Large intestine (tissue), 3 donors: ENCODE measurements around the gene SIK3. TPM values are rescaled to one million over a fixed set of nuclear protein-coding genes. Genes with fewer than 3 reads are reported as not detected.

Experiments used
- DNase-seq, 2 donors: peaks; one replicate each; pipeline versions ENCODE4 v3.0.0 to v3.0.0-alpha.2; 2013
- H3K27ac ChIP-seq: one replicate; pipeline ENCODE4 v1.5.1; 2013; ENCODE audit warnings: low read length
- H3K27me3 ChIP-seq: 2 replicates; pipeline ENCODE4 v1.6.1; 2013; ENCODE audit warnings: low read length; ENCODE audit not compliant: control insufficient read depth, insufficient read depth
- H3K36me3 ChIP-seq: 2 replicates; pipeline ENCODE4 v1.6.1; 2013; ENCODE audit warnings: low read length; ENCODE audit not compliant: control insufficient read depth, insufficient read depth
- H3K4me1 ChIP-seq: one replicate; pipeline ENCODE4 v1.6.1; 2013; ENCODE audit warnings: low read length; ENCODE audit not compliant: control insufficient read depth, insufficient read depth
- H3K4me3 ChIP-seq: one replicate; pipeline ENCODE4 v1.5.1; 2013; ENCODE audit warnings: low read length
- H3K9me3 ChIP-seq: one replicate; pipeline ENCODE4 v1.6.1; 2013; ENCODE audit warnings: mild to moderate bottlenecking, low read depth, low read length, moderate library complexity; ENCODE audit not compliant: control insufficient read depth
- WGBS: methylation state at CpG from one replicate; pipeline ENCODE4 v1.1.5; 2013; ENCODE audit warnings: low lambda C conversion rate; ENCODE audit not compliant: insufficient coverage; 5-methylcytosine and 5-hydroxymethylcytosine counted together
- polyA plus RNA-seq: library from polyadenylated mRNA; unstranded; fragments of 120-200 nt; gene quantifications from one replicate; pipeline ENCODE4 v1.2.1, GENCODE V29; 2013

SIK3 gene
- polyA plus RNA-seq, 1 donor = 34.6 TPM

- WGBS = 100% methylated on average over 1 of the region's 2 CpGs
- no peaks in the 10 kb centered on the region for H3K4me1 ChIP-seq
- peaks cover 22% of the 10 kb centered on the region for H3K36me3 ChIP-seq
- H3K27ac ChIP-seq = no peak overlapping the region
- no peak overlapping the region for H3K4me3 ChIP-seq
- DNase-seq = no peak
- no peaks in the 10 kb centered on the region for H3K27me3 ChIP-seq
- H3K9me3 ChIP-seq = no peaks in the 10 kb centered on the region
These were observed 208.0 kb downstream of the SIK3 start for GRCh38 chr11:116890193-116890592.

GRCh38 chr11:116888884-116889549, 209.2 kb downstream of the SIK3 start:
- Histone ChIP-seq H3K27ac (peak overlapping the region; percentile 9), H3K4me3 (no peak overlapping the region), H3K36me3 (peaks cover 22% of the 10 kb centered on the region), H3K9me3 (no peaks in the 10 kb centered on the region), H3K4me1 (no peaks in the 10 kb centered on the region), H3K27me3 (no peaks in the 10 kb centered on the region)
- WGBS = 100% methylated on average over 1 of the region's 3 CpGs
- no peak for DNase-seq

- peak in 1 of 2 donors; percentile 21 for DNase-seq
- WGBS = no CpG with 5 or more reads among the region's 5 CpGs
- H3K27ac ChIP-seq = peak overlapping the region; percentile 16
- H3K4me1 ChIP-seq = no peaks in the 10 kb centered on the region
- no peaks in the 10 kb centered on the region for H3K27me3 ChIP-seq
- no peaks in the 10 kb centered on the region for H3K9me3 ChIP-seq
- peaks cover 14% of the 10 kb centered on the region for H3K36me3 ChIP-seq
- no peak overlapping the region for H3K4me3 ChIP-seq
These were observed 210.2 kb downstream of the SIK3 start for GRCh38 chr11:116888024-116888423.

- Histone ChIP-seq H3K27ac (no peak overlapping the region), H3K36me3 (peaks cover 5% of the 10 kb centered on the region), H3K4me1 (no peaks in the 10 kb centered on the region), H3K9me3 (no peaks in the 10 kb centered on the region), H3K27me3 (no peaks in the 10 kb centered on the region), H3K4me3 (no peak overlapping the region)
- no peak for DNase-seq
- 67% methylated on average over 1 of the region's 5 CpGs for WGBS
These were observed 212.1 kb downstream of the SIK3 start for GRCh38 chr11:116885951-116886655.

- Histone ChIP-seq H3K27ac (no peak overlapping the region), H3K4me1 (no peaks in the 10 kb centered on the region), H3K9me3 (no peaks in the 10 kb centered on the region), H3K36me3 (peaks cover 6% of the 10 kb centered on the region), H3K27me3 (no peaks in the 10 kb centered on the region), H3K4me3 (no peak overlapping the region)
- no peak for DNase-seq
These were observed 215.8 kb downstream of the SIK3 start for GRCh38 chr11:116882386-116882785.

- no peaks in the 10 kb centered on the region for H3K27me3 ChIP-seq
- WGBS = no CpG with 5 or more reads among the region's 6 CpGs
- no peak overlapping the region for H3K27ac ChIP-seq
- no peaks in the 10 kb centered on the region for H3K9me3 ChIP-seq
- H3K4me1 ChIP-seq = no peaks in the 10 kb centered on the region
- DNase-seq = no peak
- peaks cover 5% of the 10 kb centered on the region for H3K36me3 ChIP-seq
- no peak overlapping the region for H3K4me3 ChIP-seq
These were observed 217.1 kb downstream of the SIK3 start for GRCh38 chr11:116881143-116881542.

GRCh38 chr11:116879800-116880625, 218.2 kb downstream of the SIK3 start:
- WGBS = 71% methylated on average over 3 of the region's 5 CpGs
- Histone ChIP-seq H3K4me3 (no peak overlapping the region), H3K9me3 (no peaks in the 10 kb centered on the region), H3K4me1 (peaks cover 2% of the 10 kb centered on the region), H3K27ac (no peak overlapping the region), H3K36me3 (peaks cover 16% of the 10 kb centered on the region), H3K27me3 (no peaks in the 10 kb centered on the region)
- peak; percentile 34 to 46 for DNase-seq

GRCh38 chr11:116876656-116877055, 221.6 kb downstream of the SIK3 start:
- DNase-seq = peak in 1 of 2 donors; percentile 40
- WGBS = 60% methylated on average over 1 of the region's 8 CpGs

GRCh38 chr11:116875194-116875593, 223.0 kb downstream of the SIK3 start:
- Histone ChIP-seq H3K36me3 (peaks cover 43% of the 10 kb centered on the region), H3K27ac (peak overlapping the region; percentile 52), H3K27me3 (no peaks in the 10 kb centered on the region), H3K9me3 (no peaks in the 10 kb centered on the region), H3K4me1 (peaks cover 22% of the 10 kb centered on the region), H3K4me3 (no peak overlapping the region)
- no peak for DNase-seq
- no CpG with 5 or more reads among the region's 7 CpGs for WGBS

More at GRCh38 chr11:116876656-116877055, 221.6 kb downstream of the SIK3 start:
- Histone ChIP-seq H3K4me1 (peaks cover 22% of the 10 kb centered on the region), H3K27ac (peak overlapping the region; percentile 2), H3K27me3 (no peaks in the 10 kb centered on the region), H3K4me3 (no peak overlapping the region), H3K36me3 (peaks cover 39% of the 10 kb centered on the region), H3K9me3 (no peaks in the 10 kb centered on the region)

- Histone ChIP-seq H3K9me3 (no peaks in the 10 kb centered on the region), H3K27ac (peak overlapping the region; percentile 73), H3K4me1 (peaks cover 22% of the 10 kb centered on the region), H3K36me3 (peaks cover 52% of the 10 kb centered on the region), H3K27me3 (no peaks in the 10 kb centered on the region), H3K4me3 (no peak overlapping the region)
- WGBS = no CpG with 5 or more reads among the region's 2 CpGs
- peak; percentile 35 to 55 for DNase-seq
These were observed 224.0 kb downstream of the SIK3 start for GRCh38 chr11:116874251-116874650.
